CD4-positive, alpha-beta T cell treated with Interleukin-15 for 1 hour (primary cell): ENCODE data around the gene NUMB.
"Not testable (repeated sequence)": the region's sequence is repeated elsewhere in the genome, so short reads cannot be mapped to it uniquely, and the experiment has no call there.

Source experiments
- DNase-seq: peaks from one replicate; pipeline ENCODE4 v3.0.0-alpha.2; 2020

The NUMB gene

DNA sequence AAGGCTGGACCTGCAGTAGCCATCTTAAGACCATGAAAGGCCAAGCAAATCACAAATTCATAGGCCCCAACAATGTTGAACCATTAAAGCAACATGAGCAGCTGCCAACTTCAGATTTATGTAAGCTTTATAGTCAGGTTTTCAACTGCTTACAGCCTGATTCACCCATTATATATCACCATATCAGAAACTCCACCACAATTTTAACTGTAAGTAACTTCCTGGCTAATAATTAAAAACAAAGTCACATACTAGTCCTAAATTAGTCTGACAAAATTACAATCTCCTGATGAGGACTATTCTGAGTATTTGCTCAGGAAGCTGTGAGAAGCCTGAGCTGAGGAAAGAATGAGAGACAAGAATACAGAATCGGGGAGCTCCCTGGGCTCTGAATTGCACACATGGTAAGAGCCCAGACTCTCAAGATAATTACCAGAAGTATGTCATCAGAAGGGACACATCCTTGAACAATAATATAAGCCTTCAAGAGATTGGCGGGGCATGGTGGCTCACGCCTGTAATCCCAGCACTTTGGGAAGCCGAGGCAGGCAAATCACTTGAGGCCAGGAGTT lies 55.1 kb downstream of the NUMB start:
- no peak for DNase-seq

DNA sequence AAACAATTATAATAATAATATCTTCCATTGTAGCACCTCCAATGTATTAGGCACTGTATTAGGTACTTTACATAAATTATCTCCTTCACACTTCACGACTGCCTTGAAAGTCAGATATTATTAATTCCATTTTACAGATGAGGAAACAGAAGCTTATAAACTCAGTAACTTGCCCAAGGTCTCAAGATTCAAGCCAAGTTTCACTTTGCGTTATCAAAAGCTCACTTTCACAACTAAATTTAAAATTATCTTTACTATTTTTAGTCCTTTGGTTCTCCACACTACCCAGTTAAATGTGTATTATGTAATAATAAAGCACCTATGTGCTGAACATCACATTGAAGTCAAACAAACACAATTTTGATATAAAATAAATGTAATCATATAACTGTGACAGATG lies 55.8 kb downstream of the NUMB start:
- DNase-seq, result no peak

GRCh38 chr14:73397810-73398209 lies 60.5 kb downstream of the NUMB start:
- DNase-seq, result no peak

- DNase-seq, result no peak
These were observed 64.0 kb downstream of the NUMB start for GRCh38 chr14:73394317-73394716.

- DNase-seq, result no peak
These were observed 65.0 kb downstream of the NUMB start for GRCh38 chr14:73393375-73393774.

GRCh38 chr14:73392329-73393257 lies 65.8 kb downstream of the NUMB start:
- DNase-seq, result no peak

GRCh38 chr14:73387860-73388259 lies 70.5 kb downstream of the NUMB start:
- not testable (repeated sequence) for DNase-seq

DNA sequence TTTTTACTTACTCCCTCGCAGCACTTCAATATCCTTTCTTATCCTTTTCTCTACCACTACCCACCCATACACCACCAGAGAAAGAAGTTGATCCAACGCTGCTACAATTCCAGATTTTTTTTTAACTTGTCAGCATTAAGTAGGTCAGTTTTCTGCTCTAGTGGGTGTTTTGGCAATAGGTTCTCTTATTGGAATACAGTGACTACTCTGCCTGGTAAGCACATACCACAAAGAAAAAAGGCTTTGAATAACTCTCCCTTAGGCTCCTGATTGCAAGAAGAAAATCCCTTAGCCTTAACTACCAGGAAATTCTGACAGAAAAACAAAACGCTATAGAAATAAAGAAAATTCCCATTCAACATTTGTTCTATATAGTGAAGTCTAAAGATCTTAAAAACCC lies 72.0 kb downstream of the NUMB start:
- no peak for DNase-seq

GRCh38 chr14:73385021-73385420 lies 73.3 kb downstream of the NUMB start:
- not testable (repeated sequence) for DNase-seq

- DNase-seq, result no peak
These were observed 75.0 kb downstream of the NUMB start for GRCh38 chr14:73383356-73383755.

- DNase-seq, result no peak
These were observed 76.8 kb downstream of the NUMB start for GRCh38 chr14:73381380-73382013.

DNA sequence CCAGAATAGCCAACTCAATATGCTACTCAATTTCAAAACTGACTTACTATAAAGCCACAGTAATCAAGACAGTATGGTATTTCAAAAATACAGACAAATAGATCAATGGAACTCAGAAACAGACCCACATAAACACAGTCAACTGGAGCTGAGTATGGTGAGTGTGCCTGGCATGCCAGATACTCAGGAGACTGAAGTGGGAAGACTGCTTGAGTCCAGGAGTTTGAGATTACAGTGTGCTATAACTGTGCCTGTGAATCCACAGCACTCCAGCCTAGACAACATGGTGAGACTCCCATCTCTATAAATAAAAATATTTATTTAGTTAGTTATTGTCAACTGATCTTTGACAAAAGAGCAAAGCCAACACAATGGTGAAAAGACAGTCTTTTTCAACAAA lies 81.8 kb downstream of the NUMB start:
- DNase-seq, result no peak

DNA sequence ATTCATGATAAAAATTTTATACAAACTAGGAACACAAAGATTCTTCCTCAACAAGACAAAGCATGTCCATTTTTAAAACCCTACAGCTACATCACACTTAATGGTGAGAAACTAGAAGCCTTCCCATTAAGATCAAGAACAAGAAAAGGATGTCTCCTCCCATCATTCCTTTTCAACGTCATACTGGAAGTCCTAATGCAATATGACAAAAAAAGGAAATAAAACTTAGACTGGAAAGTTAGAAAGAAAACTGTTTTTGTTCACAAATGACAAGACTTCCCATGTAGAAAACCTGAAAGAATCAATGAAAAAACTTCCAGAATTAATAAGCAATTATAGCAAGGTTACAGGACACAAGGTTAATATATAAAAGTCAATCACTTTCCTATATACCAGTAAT lies 82.5 kb downstream of the NUMB start:
- DNase-seq, result no peak

- DNase-seq, result no peak
These were observed 84.1 kb downstream of the NUMB start for GRCh38 chr14:73374218-73374617.

DNA sequence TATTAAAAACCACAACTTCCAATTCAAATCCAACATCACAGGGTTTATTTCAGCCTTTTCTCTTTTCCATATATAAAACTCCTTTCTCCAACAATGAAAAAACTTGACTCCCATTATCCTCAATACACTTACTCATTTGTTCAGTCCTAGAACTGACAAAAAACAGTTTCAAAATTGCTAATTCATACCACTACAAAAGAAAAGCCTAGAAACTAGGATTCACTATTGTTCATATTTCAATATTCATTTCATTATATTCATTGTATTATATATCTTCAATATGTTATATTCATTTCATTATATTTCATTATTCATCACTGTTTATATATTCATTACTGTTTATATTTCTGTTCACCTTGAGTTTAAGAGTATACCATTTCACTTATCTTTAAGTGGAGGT lies 85.8 kb downstream of the NUMB start:
- DNase-seq, result no peak

DNA sequence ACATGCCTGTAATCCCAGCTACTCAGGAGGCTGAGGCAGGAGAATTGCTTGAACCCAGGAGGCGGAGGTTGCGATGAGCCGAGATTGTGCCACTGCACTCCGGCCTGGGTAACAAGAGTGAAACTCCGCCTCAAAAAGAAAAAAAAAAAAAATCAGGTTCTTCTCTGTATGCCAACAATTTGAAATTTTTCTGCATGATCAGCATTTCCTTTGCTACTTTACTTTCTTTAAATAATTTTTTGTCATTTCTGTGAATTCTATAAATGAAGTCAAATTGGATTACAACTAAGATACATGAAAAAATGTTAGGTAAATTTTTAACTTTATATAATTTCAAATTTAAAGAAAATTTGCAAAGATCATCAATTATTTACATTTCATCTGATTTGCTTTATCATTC lies 87.8 kb downstream of the NUMB start:
- no peak for DNase-seq

- DNase-seq, result no peak
These were observed 88.9 kb downstream of the NUMB start for GRCh38 chr14:73369428-73369827.

GRCh38 chr14:73368616-73369015 lies 89.7 kb downstream of the NUMB start:
- DNase-seq, result no peak

GRCh38 chr14:73365727-73366126 lies 92.6 kb downstream of the NUMB start:
- DNase-seq, result no peak

DNA sequence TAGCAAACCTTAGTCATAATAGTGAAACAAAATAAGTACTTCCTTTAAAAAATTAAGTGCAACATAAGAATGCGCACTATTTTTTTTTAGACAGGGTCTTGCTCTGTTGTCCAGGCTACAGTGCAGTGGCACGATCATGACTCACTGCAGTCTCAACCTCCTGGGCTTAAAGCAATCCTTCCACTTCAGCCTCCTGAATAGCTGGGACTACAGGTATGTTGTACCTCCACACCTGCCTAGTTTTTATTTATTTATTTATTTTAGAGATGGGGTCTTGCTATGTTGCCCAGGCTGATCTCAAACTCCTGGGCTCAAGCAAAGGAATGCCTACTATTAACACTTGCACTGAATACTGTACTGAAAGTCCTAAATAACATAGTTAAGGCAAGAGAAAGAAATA lies 93.8 kb downstream of the NUMB start:
- no peak for DNase-seq

- no peak for DNase-seq
These were observed 98.9 kb downstream of the NUMB start for GRCh38 chr14:73359445-73359844.

GRCh38 chr14:73358187-73358586 lies 100.2 kb downstream of the NUMB start:
- DNase-seq, result no peak

- not testable (repeated sequence) for DNase-seq
These were observed 109.3 kb downstream of the NUMB start for GRCh38 chr14:73349091-73349490.

DNA sequence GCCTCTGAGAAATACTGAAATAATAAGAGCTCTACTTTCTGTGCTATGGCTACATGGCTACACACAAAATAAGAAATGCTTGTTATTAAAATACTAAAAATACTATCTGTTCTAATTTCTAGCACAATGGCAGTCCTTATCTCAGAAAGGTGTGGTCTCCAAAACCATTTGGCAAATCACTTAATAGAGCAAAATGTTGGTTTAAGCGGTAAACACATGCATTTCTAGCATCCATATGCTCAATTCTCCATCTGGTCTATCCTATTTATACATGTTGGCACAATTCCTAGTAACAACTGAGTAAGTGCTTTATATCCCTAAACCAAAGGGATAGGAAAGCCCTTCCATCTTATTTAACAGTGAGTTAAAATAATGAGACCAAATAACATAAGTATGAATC lies 114.0 kb downstream of the NUMB start:
- no peak for DNase-seq
